Measurements from ENCODE around the gene CDON.

DNA sequence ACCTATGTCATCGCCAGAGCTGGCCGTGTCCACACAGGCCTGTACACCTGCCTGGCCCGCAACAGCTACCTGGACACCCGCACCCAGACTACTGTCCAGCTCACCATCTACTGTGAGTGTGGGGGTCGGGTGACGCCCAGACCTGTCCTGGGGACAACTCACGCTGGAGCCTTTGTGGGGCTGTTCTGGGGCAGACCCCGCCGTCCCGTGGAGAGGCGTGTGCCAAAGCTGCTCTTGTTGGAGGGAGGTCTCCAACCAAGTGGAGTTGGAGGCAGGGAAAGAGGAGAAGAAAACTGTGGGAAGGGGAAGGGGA is 112.5 kb downstream of the CDON start:
- TF ChIP-seq, protein P1, sequence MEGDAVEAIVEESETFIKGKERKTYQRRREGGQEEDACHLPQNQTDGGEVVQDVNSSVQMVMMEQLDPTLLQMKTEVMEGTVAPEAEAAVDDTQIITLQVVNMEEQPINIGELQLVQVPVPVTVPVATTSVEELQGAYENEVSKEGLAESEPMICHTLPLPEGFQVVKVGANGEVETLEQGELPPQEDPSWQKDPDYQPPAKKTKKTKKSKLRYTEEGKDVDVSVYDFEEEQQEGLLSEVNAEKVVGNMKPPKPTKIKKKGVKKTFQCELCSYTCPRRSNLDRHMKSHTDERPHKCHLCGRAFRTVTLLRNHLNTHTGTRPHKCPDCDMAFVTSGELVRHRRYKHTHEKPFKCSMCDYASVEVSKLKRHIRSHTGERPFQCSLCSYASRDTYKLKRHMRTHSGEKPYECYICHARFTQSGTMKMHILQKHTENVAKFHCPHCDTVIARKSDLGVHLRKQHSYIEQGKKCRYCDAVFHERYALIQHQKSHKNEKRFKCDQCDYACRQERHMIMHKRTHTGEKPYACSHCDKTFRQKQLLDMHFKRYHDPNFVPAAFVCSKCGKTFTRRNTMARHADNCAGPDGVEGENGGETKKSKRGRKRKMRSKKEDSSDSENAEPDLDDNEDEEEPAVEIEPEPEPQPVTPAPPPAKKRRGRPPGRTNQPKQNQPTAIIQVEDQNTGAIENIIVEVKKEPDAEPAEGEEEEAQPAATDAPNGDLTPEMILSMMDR (IDR thresholded peaks at IDR 0.05; ENCODE audit: low read depth, low read length, poor library complexity, severe bottlenecking), result no peak
- no peak for TF ChIP-seq EZH2phosphoT487 (IDR thresholded peaks at IDR 0.05; ENCODE audit: borderline replicate concordance, low read length)

All from DOHH2 (cell line).